Loucy (cell line): ENCODE data around the gene SIX4.

Source experiments
- H2AFZ ChIP-seq: fragments of 200-600 bp; sonication (generic); 2 replicates; pipeline ENCODE4 v1.6.0; 2016; ENCODE audit warnings: antibody characterized with exemption, mild to moderate bottlenecking, low read length, moderate library complexity
- H3F3A ChIP-seq: fragments of 200-600 bp; 2 replicates; pipeline ENCODE4 v1.6.0; 2016; ENCODE audit warnings: antibody characterized with exemption, low read depth, mild to moderate bottlenecking
- H3K27me3 ChIP-seq: fragments of 200-600 bp; sonication (generic); 2 replicates; pipeline ENCODE4 v1.6.1; 2014; ENCODE audit warnings: low read length, mild to moderate bottlenecking; ENCODE audit not compliant: insufficient read depth, poor library complexity, severe bottlenecking
- H3K36me3 ChIP-seq: fragments of 200-600 bp; sonication (generic); 2 replicates; pipeline ENCODE4 v1.6.1; 2016; ENCODE audit warnings: low read length; ENCODE audit not compliant: insufficient read depth
- H3K4me1 ChIP-seq: fragments of 200-600 bp; sonication (generic); 2 replicates; pipeline ENCODE4 v1.5.1; 2014; ENCODE audit warnings: low read length, mild to moderate bottlenecking; ENCODE audit not compliant: insufficient read depth, poor library complexity, severe bottlenecking
- H3K4me2 ChIP-seq: fragments of 200-600 bp; sonication (generic); 2 replicates; pipeline ENCODE4 v1.6.0; 2014; ENCODE audit warnings: antibody characterized with exemption, low read length, low read depth, mild to moderate bottlenecking; ENCODE audit not compliant: poor library complexity, severe bottlenecking
- H3K4me3 ChIP-seq: fragments of 200-600 bp; sonication (generic); 2 replicates; pipeline ENCODE4 v1.5.1; 2014; ENCODE audit warnings: low read length, mild to moderate bottlenecking, mixed read lengths; ENCODE audit not compliant: poor library complexity, severe bottlenecking
- H3K79me2 ChIP-seq: fragments of 200-600 bp; sonication (generic); 2 replicates; pipeline ENCODE4 v1.6.1; 2014; ENCODE audit warnings: low read length; ENCODE audit not compliant: insufficient read depth
- H3K9ac ChIP-seq: fragments of 200-600 bp; sonication (generic); 2 replicates; pipeline ENCODE4 v1.6.0; 2014; ENCODE audit warnings: mild to moderate bottlenecking, low read depth, low read length, moderate library complexity; ENCODE audit not compliant: poor library complexity, severe bottlenecking
- H3K9me2 ChIP-seq: fragments of 200-600 bp; sonication (generic); replicated peaks from 2 replicates; pipeline ENCODE4 v1.6.1; 2016; ENCODE audit warnings: low read depth, low read length, mixed read lengths
- H3K9me3 ChIP-seq: fragments of 200-600 bp; sonication (generic); 2 replicates; pipeline ENCODE4 v1.6.1; 2014; ENCODE audit warnings: mild to moderate bottlenecking, antibody characterized with exemption, low read length, low read depth; ENCODE audit not compliant: insufficient read depth
- H4K20me1 ChIP-seq: fragments of 200-600 bp; sonication (generic); 2 replicates; pipeline ENCODE4 v1.6.0; 2014; ENCODE audit warnings: antibody characterized with exemption, low read length, mild to moderate bottlenecking; ENCODE audit not compliant: insufficient read depth, poor library complexity, severe bottlenecking
- CTCF ChIP-seq: fragments of 200-600 bp; sonication (generic); conservative IDR thresholded peaks from 2 replicates; pipeline ENCODE4 v1.5.1; 2014; ENCODE audit warnings: mild to moderate bottlenecking, antibody characterized with exemption, low read length
- EZH2phosphoT487 ChIP-seq: fragments of 200-600 bp; IDR thresholded peaks from 2 replicates; pipeline ENCODE4 v1.6.1; 2018; ENCODE audit warnings: antibody characterized with exemption, mild to moderate bottlenecking, moderate library complexity, borderline replicate concordance

SIX4 gene

GRCh38 chr14:60723907-60724618 lies at the start of gene SIX4:
Gene SIX4, minus strand, starts transcription at chr14:60724351. Its CDS starts 277 bp downstream, at chr14:60724074.
- Histone ChIP-seq H3K27me3 (no peaks in the 10 kb centered on the region), H3K9me3 (no peaks in the 10 kb centered on the region), H4K20me1 (peaks cover 6% of the 10 kb centered on the region), H3K36me3 (no peaks in the 10 kb centered on the region; the same call in 1 of the 2 replicates), H3F3A (no peaks in the 10 kb centered on the region), H3K9ac (peak within 1 kb of the TSS; percentile 84), H3K79me2 (peaks cover 53% of the 10 kb centered on the region), H3K4me2 (peak within 1 kb of the TSS; percentile 72), H3K4me1 (peaks cover 8% of the 10 kb centered on the region), H2AFZ (peak within 1 kb of the TSS; percentile 63), H3K9me2 (no peaks in the 10 kb centered on the region), H3K4me3 (peak within 1 kb of the TSS; percentile 83)
- no peak for TF ChIP-seq CTCF
- TF ChIP-seq EZH2phosphoT487 = no peak

- no peaks in the 10 kb centered on the region for H3K9me2 ChIP-seq
- no peak overlapping the region for H2AFZ ChIP-seq
- H3K9me3 ChIP-seq = no peaks in the 10 kb centered on the region
- H3K4me3 ChIP-seq = no peak overlapping the region
- H3K4me1 ChIP-seq = peaks cover 28% of the 10 kb centered on the region
- no peaks in the 10 kb centered on the region for H3K27me3 ChIP-seq
- H3F3A ChIP-seq = no peaks in the 10 kb centered on the region
- H3K36me3 ChIP-seq = no peaks in the 10 kb centered on the region
- H4K20me1 ChIP-seq = peaks cover 10% of the 10 kb centered on the region
- H3K9ac ChIP-seq = no peak overlapping the region
- TF ChIP-seq EZH2phosphoT487 (no peak), CTCF (no peak)
- H3K4me2 ChIP-seq = no peak overlapping the region
- H3K79me2 ChIP-seq = peaks cover 83% of the 10 kb centered on the region
Measured at GRCh38 chr14:60773558-60773957, 49.4 kb upstream of the SIX4 start.

- Histone ChIP-seq H2AFZ (no peak overlapping the region), H3K27me3 (no peaks in the 10 kb centered on the region), H4K20me1 (peaks cover 10% of the 10 kb centered on the region), H3K9me3 (no peaks in the 10 kb centered on the region), H3K4me3 (no peak overlapping the region), H3K9me2 (no peaks in the 10 kb centered on the region), H3K4me2 (peak overlapping the region; percentile 11), H3F3A (no peaks in the 10 kb centered on the region), H3K36me3 (no peaks in the 10 kb centered on the region), H3K4me1 (peaks cover 28% of the 10 kb centered on the region), H3K79me2 (peaks cover 74% of the 10 kb centered on the region), H3K9ac (no peak overlapping the region)
- no peak for TF ChIP-seq EZH2phosphoT487
- TF ChIP-seq CTCF = no peak
Measured at GRCh38 chr14:60771117-60771516, 47.0 kb upstream of the SIX4 start.
